H1 (cell line): ENCODE results near the gene STYXL1.

ENCODE experiments used
- CEBPB ChIP-seq: IDR thresholded peaks from 2 replicates; pipeline ENCODE4 v1.6.1; 2012; ENCODE audit warnings: low read depth, low read length
- CTCF ChIP-seq, 3 experiments: IDR thresholded peaks; 1 replicate in 2 of 3; 2 replicates in 1 of 3; pipeline versions ENCODE4 v1.5.1 to v1.6.1; 2011; ENCODE audit warnings: low read length in 3 of 3, mild to moderate bottlenecking in 3 of 3, inconsistent platforms in 2 of 3, low read depth in 1 of 3, moderate library complexity in 1 of 3; ENCODE audit not compliant: insufficient read depth in 1 of 3; ENCODE audit errors: control extremely low read depth in 1 of 3
- EZH2 ChIP-seq: fragments of 200-600 bp; sonication (generic); IDR thresholded peaks from 2 replicates; pipeline ENCODE4 v1.7.1; 2012; ENCODE audit warnings: low read depth, mild to moderate bottlenecking, moderate library complexity, low read length, inconsistent platforms; ENCODE audit not compliant: severe bottlenecking
- FOSL1 ChIP-seq: IDR thresholded peaks from 2 replicates; pipeline ENCODE4 v1.6.1; 2011; ENCODE audit warnings: mild to moderate bottlenecking, low read depth, low read length, moderate library complexity; ENCODE audit not compliant: insufficient read depth
- GTF2F1 ChIP-seq: IDR thresholded peaks from 2 replicates; pipeline ENCODE4 v1.6.1; 2012; ENCODE audit warnings: low read depth, low read length, improper control_type of control experiment, borderline replicate concordance
- MAFK ChIP-seq: IDR thresholded peaks from 2 replicates; pipeline ENCODE4 v1.6.1; 2012; ENCODE audit warnings: low read depth, mild to moderate bottlenecking, improper control_type of control experiment, low read length
- POLR2A ChIP-seq, 2 experiments: IDR thresholded peaks; 1 replicate in 1 of 2; 2 replicates in 1 of 2; pipeline ENCODE4 v1.6.1; 2011; ENCODE audit warnings: low read depth in 2 of 2, low read length in 2 of 2, mild to moderate bottlenecking in 2 of 2; ENCODE audit errors: control extremely low read depth in 1 of 2
- POLR2AphosphoS5 ChIP-seq: IDR thresholded peaks from 2 replicates; pipeline ENCODE4 v1.6.1; 2011; ENCODE audit warnings: low read depth, low read length
- RAD21 ChIP-seq, 2 experiments: IDR thresholded peaks in 1 of 2; conservative IDR thresholded peaks in 1 of 2; 2 replicates each; pipeline ENCODE4 v1.6.1; 2011; ENCODE audit warnings: low read depth in 2 of 2, low read length in 2 of 2, improper control_type of control experiment in 1 of 2, inconsistent platforms in 1 of 2, mild to moderate bottlenecking in 1 of 2, moderate library complexity in 1 of 2
- RNF2 ChIP-seq: fragments of 200-900, 300-1000 bp; sonication (generic); IDR thresholded peaks from 2 replicates; pipeline ENCODE4 v1.7.1; 2016; ENCODE audit warnings: borderline replicate concordance, low read depth, mild to moderate bottlenecking, antibody characterized with exemption, low read length; ENCODE audit not compliant: poor library complexity, severe bottlenecking; ENCODE audit errors: missing control alignments

DNA sequence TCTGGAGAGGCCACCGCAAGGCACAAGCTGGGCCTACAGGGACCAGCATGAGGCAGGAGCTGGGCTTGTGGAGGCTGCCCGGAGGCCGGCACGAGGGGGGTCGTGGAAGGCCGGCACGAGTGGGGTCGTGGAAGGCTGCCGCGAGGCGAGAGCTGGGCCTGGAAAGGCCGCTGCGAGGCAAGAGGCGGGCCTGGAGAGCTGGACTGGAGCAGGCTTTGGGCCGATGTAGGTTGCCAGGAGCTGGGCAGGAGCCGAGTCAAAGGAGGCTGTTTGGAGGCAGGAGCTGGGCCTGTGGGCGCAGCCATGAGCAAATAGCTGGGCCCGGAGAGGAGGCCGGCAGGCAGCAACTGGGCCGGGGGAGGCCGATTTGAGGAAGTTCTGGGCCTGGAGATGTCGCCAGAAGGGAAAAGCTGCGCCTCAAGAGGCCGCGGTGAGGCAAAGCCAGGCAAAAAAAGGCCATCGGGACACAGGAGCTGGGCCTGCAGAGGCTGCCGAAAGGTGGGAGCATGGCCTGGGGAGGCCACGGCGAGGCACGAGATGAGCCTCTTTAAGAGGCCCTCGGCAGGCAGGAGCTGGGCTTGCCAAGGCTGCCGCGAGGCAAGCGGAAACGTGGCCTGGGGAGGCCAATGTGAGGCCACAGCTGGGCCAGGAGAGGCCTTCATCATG lies 26.6 kb upstream of the STYXL1 start:
- no peak for TF ChIP-seq MAFK
- no peak for TF ChIP-seq FOSL1
- no peak for TF ChIP-seq RAD21 (IDR thresholded peaks at IDR 0.05 in 1 of 2, conservative IDR thresholded peaks at IDR 0.05 in 1 of 2; ENCODE audit: low read depth in 2 of 2, low read length in 2 of 2)
- no peak for TF ChIP-seq POLR2A (IDR thresholded peaks at IDR 0.05; ENCODE audit: control extremely low read depth in 1 of 2, low read depth in 2 of 2, low read length in 2 of 2)
- TF ChIP-seq CTCF (IDR thresholded peaks at IDR 0.05; ENCODE audit: control extremely low read depth in 1 of 3, insufficient read depth in 1 of 3, low read depth in 1 of 3, low read length in 3 of 3) = no peak
- no peak for TF ChIP-seq RNF2
- no peak for TF ChIP-seq CEBPB
- TF ChIP-seq POLR2AphosphoS5 = no peak
- no peak for TF ChIP-seq EZH2
- TF ChIP-seq GTF2F1 = no peak
